Activated naive CD4-positive, alpha-beta T cell treated with Interleukin-2 at 50 U/mL for 16 hours (primary cell): ENCODE measurements around the gene VSIR.

Experiments used
- DNase-seq: peaks from one replicate; pipeline ENCODE4 v3.0.0-alpha.2; 2020

Gene VSIR

GRCh38 chr10:71782221-71782916 lies 9.0 kb upstream of the VSIR start:
- DNase-seq: no peak

GRCh38 chr10:71780719-71781118 lies 7.4 kb upstream of the VSIR start:
- DNase-seq: no peak

GRCh38 chr10:71780156-71780555 lies 6.8 kb upstream of the VSIR start:
- no peak for DNase-seq

GRCh38 chr10:71779641-71780040 lies 6.3 kb upstream of the VSIR start:
- DNase-seq: no peak

DNA sequence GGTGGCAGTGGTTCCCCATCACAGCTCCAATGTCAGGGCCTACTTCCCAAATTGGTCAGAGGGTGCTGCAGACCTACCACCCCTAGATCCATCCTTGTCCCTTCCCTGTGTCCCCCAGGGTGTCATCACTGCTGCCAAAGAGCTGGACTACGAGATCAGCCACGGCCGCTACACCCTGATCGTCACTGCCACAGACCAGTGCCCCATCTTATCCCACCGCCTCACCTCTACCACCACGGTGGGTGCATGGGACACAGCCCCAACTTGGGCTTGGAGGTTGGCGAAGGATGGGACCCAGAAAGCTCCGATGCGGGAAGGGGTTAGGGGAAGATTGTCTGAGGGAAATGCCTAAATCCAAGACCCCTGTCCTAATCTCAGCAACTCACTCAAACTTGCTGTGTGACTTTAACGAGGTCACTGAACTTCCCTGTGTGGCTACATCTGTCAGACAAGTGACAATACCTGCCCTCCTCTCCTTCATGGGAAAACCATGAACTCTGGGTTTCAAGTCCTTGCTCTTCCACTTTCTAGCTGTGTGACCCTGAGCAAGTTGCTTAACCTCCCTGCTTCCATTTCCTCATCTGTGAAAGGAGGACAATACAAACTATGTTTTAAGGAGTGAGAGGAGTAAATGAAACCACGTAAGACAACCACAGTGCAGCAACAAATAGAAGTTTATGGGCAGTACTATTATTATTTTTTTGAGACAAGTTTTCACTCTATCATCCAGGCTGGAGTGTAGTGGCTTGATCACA lies 4.9 kb upstream of the VSIR start:
- no peak for DNase-seq

- no peak for DNase-seq
Measured at GRCh38 chr10:71777213-71777985, 4.1 kb upstream of the VSIR start.

DNA sequence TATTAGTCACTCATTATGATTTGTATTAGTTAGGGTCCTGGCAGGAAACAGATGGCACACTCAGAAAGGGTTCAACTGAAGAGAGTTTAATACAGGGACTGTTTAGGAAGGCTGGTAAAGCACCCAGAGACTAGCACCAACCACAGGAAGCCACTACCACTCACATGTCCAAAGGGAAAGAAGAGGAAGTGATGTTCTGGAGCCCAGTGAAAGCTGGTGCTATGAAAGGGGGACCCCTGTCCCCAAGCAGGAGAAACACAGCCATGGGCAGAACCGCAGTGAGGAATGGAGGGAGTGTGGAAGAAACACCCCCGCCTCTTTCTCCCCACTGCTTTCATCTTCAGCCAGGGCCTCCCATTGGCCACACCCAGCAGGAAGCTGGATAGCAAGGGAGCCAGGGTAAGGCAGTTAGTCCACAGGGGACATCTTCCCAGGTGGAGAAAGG lies 3.2 kb upstream of the VSIR start:
- DNase-seq: no peak

DNA sequence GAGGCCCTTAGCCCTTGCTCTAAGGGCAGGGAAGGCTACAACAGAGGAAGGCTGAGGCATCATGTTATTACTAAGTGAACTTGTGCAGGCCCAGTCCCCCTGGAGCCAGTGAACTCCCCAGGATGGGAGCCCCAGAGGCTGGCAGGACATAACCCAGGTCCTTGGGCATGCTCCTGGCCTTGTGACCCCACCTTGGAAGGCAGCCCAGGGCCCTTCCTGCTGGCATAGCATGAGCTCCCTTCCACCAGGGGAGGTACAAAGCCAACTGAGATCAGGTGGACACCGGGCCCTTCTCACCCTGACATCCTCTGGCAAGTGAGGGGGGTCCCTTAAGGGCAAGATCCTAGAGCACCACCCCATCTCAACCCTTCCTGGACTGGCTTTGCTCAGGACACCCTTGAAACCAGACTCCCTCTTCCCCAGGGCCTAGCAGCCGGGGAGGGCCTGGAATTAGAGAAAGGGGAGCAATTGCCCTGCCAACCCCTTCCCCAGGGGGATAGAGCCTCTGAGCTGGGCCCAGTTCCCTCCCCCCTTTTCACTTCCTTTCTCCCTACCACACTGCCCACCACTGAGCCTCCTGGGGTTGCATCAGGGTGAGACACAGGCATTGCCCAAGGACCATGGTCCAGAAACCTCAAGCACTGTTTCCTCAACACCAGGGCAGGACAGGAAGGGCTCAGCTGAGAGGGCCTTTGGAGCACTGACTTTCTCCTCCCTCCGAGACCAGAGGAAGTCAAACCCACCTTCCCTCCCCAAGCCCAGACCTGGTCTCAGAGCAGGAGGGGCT lies 1.8 kb upstream of the VSIR start:
- no peak for DNase-seq

DNA sequence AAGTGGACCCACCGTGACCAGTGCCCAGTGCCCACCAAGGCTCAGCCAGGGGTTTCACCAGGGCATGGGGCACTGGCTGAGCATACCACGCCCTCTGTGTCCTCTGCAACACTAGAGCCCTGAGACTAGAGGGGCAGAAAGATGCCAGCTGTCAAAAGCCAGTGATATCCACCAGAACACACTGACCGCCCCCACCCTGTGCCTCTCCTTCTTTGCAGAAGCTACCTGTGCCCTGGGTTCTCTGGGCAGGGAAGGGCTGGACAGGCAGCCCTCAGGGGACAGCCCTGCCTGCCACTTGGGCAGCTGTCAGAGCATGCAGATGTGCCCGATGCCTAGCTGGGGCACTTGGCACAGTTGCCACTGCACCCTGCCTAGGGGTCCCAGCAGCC lies 494 bp downstream of the VSIR start:
- DNase-seq: no peak

- peak; percentile 52 for DNase-seq
Measured at GRCh38 chr10:71771821-71772617, 1.3 kb downstream of the VSIR start.

DNA sequence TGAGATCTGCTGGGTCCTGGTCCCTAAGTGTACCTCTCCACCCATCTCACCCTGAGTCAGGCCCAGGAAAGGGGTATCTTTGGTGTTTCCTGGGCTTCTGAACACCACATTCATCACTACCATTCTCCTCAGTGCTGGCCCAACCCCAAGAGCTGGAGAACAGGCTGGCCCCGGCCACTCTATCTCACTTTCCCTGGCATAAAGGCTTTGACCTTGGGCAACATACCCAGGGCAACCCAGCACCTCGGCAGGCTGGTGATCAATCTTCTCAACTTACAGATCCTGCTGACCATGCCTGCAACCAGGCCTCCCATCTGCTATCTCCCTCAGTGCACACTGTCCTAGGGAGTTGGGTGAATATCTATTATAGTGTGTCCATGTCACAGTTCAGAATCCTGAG lies 2.1 kb downstream of the VSIR start:
- DNase-seq: no peak

- DNase-seq: no peak
Measured at GRCh38 chr10:71770789-71771188, 2.5 kb downstream of the VSIR start.

GRCh38 chr10:71770255-71770654 lies 3.1 kb downstream of the VSIR start:
- no peak for DNase-seq

GRCh38 chr10:71769279-71769823 lies 4.0 kb downstream of the VSIR start:
- DNase-seq: peak; percentile 46

DNA sequence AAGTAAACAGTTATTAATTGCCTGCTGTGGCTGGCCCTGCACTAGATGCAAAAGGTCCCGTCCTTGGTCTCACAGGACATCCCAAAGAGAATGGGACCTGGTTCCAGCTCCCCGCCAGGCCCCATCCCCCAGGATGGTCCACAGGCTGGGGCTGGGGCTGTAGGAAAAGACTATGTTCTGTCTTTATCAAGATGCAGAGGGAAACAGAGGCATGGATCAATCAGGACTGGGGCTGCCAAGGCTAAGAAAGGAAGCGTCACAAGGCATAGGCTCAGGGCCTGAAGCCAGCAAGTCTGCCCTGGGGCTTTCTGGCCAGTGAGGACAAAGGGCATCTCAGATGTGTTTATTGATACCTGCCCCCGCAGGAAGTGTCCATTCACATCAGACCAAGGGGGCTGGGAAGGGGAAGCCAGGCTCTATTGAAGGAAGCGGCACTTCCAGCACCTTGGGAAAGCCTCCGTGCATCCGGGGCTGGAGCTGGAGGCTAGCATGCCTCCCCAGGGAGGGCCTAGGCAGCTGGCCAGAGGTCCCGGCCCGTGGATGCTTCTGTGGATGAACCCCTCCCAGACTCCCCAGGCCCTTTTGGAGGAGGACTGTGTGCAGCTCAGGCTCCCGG lies 5.8 kb downstream of the VSIR start:
- DNase-seq: no peak

DNA sequence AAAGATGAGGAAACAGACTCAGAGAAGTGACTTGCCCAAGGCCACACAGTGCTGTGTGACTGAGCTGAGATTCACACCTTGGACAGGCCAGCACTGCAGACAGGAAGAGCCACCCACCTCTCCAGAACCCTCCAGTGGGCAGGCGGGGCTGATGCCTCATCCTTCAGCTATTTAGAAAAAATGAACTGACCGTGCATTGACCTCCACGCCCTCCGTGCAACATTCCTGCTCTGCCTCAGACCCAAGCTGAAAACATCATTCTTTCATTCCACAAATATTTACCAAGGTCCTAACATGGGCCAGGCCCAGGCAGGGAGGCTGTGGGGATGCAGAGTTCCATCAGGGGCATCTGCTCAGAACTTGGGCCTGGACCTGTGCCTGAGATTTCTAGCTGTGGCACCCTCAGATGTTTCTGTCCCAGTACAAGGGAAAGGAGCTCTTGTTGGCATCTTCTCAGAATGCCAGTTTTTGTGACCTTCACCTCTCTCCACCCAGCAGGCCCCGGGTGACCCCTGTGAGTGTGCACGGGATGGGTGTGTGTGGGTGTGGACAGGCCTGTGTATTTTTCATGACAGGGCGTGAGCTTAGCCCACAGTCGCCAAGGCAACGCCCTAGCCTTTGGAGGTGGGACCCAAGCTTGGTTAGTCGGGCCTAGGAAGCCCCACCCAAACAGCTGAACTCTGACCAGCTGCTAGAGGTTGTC lies 6.5 kb downstream of the VSIR start:
- DNase-seq: peak; percentile 40

- no peak for DNase-seq
Measured at GRCh38 chr10:71765906-71766716, 7.2 kb downstream of the VSIR start.

DNA sequence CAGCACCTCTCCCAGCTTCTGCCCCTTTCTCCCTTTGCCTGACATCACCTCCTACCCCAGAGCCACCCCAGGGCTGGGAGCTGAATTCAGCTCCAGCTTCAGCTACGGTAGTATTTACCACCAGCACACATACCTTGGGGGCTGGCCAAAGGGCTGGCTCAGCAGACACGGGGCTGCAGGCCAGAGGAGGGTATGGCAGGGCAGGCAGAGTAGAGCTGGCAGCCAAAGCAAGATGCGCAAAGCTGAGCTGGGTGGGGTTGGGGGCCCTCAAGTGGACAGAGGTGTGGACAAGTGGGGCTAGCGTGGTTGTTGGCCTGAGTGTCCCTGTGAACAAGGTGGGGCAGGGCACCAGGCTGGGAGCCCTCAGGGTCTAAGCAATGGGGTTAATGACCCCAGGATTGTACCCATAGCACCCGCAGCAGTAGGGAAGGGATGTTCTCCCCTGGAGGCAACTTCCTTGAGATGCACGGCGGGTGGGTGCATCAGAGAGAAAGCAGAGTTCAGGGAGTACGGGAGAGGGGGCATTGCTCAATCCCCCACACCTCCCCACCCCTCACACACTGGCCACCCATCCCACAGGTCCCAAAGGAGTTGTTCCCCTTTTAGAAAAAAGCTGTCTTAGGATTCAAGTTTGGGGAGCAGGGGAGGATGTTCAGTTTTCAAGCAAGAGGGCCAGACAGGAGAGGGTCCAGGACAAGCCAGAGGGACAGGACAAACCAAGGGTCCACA lies 8.0 kb downstream of the VSIR start:
- DNase-seq: no peak
